GM23338 (cell line): ENCODE data around the gene CCDC30. TPM values are rescaled to one million over a fixed set of nuclear protein-coding genes. Genes with fewer than 3 reads are reported as not detected.
A peak's percentile ranks its signal among the peaks of the same experiment; 100 is the strongest.
"Not testable (repeated sequence)": the region's sequence is repeated elsewhere in the genome, so short reads cannot be mapped to it uniquely, and the experiment has no call there.

ENCODE experiments used
- ATAC-seq: fragments of 200-7000 bp; cut with Tn5 transposase; 3 replicates; pipeline ENCODE4 v1.9.1; 2020
- DNase-seq: peaks from one replicate; pipeline ENCODE4 v3.0.0-alpha.2; 2015; ENCODE audit warnings: low spot score
- H2AFZ ChIP-seq: fragments of 200-600 bp; sonication (generic); 2 replicates; pipeline ENCODE4 v1.8.0; 2016; ENCODE audit warnings: antibody characterized with exemption, mild to moderate bottlenecking, moderate library complexity
- H3F3A ChIP-seq: fragments of 200-600 bp; sonication (generic); replicated peaks from 2 replicates; pipeline ENCODE4 v1.8.0; 2017; ENCODE audit warnings: antibody characterized with exemption, mixed run types, low read depth
- H3K27ac ChIP-seq: fragments of 200-600 bp; sonication (generic); 2 replicates; pipeline ENCODE4 v1.6.1; 2016; ENCODE audit warnings: low read depth
- H3K27me3 ChIP-seq: fragments of 200-600 bp; sonication (generic); 2 replicates; pipeline ENCODE4 v1.8.0; 2016; ENCODE audit warnings: mild to moderate bottlenecking, mixed run types, moderate library complexity; ENCODE audit not compliant: insufficient read depth
- H3K36me3 ChIP-seq: fragments of 200-600 bp; sonication (generic); 2 replicates; pipeline ENCODE4 v1.8.0; 2016; ENCODE audit warnings: mild to moderate bottlenecking; ENCODE audit not compliant: insufficient read depth
- H3K4me1 ChIP-seq: fragments of 200-600 bp; sonication (generic); 2 replicates; pipeline ENCODE4 v1.8.0; 2016; ENCODE audit warnings: mild to moderate bottlenecking, moderate library complexity; ENCODE audit not compliant: insufficient read depth
- H3K4me2 ChIP-seq: fragments of 200-600 bp; sonication (generic); 2 replicates; pipeline ENCODE4 v1.7.1; 2017; ENCODE audit warnings: mixed run types
- H3K4me3 ChIP-seq: fragments of 200-600 bp; sonication (generic); 2 replicates; pipeline ENCODE4 v1.6.1; 2016; ENCODE audit warnings: mixed run types
- H3K79me2 ChIP-seq: fragments of 200-600 bp; sonication (generic); replicated peaks from 2 replicates; pipeline ENCODE4 v1.8.0; 2017; ENCODE audit warnings: mild to moderate bottlenecking; ENCODE audit not compliant: insufficient read depth
- H3K9me2 ChIP-seq: fragments of 200-600 bp; sonication (generic); 2 replicates; pipeline ENCODE4 v1.8.0; 2017; ENCODE audit not compliant: insufficient read depth
- H4K20me1 ChIP-seq: fragments of 200-600 bp; sonication (generic); replicated peaks from 2 replicates; pipeline ENCODE4 v1.8.0; 2017; ENCODE audit warnings: mild to moderate bottlenecking; ENCODE audit not compliant: insufficient read depth
- H3K27ac Mint-ChIP-seq: 2 replicates; pipeline ENCODE4 v1.8.0; 2020; ENCODE audit warnings: inconsistent platforms, mild to moderate bottlenecking, moderate library complexity, mixed read lengths
- H3K27me3 Mint-ChIP-seq: 3 replicates; pipeline ENCODE4 v1.8.0; 2022; ENCODE audit warnings: low read depth, mild to moderate bottlenecking, moderate library complexity, mixed read lengths, inconsistent platforms; ENCODE audit not compliant: insufficient read depth, poor library complexity
- H3K36me3 Mint-ChIP-seq: 3 replicates; pipeline ENCODE4 v1.8.0; 2021; ENCODE audit warnings: low read depth, mild to moderate bottlenecking, inconsistent platforms, moderate library complexity, mixed read lengths
- H3K4me1 Mint-ChIP-seq: 3 replicates; pipeline ENCODE4 v1.8.0; 2020; ENCODE audit warnings: mild to moderate bottlenecking, inconsistent platforms, mixed read lengths
- H3K4me3 Mint-ChIP-seq: 3 replicates; pipeline ENCODE4 v1.8.0; 2021; ENCODE audit warnings: moderate library complexity, mild to moderate bottlenecking, inconsistent platforms, mixed read lengths
- H3K9me3 Mint-ChIP-seq: 3 replicates; pipeline ENCODE4 v1.8.0; 2020; ENCODE audit warnings: moderate library complexity, mild to moderate bottlenecking, inconsistent platforms, mixed read lengths
- EZH2phosphoT487 ChIP-seq: fragments of 200-600 bp; sonication (generic); IDR thresholded peaks from one replicate; pipeline ENCODE4 v1.8.1; 2018; ENCODE audit warnings: antibody characterized with exemption; ENCODE audit not compliant: unreplicated experiment
- NANOG ChIP-seq: IDR thresholded peaks from 2 replicates; pipeline ENCODE4 v1.6.1; 2016; ENCODE audit warnings: antibody characterized with exemption, borderline replicate concordance
- POLR2AphosphoS5 ChIP-seq: IDR thresholded peaks from 2 replicates; pipeline ENCODE4 v1.6.1; 2016; ENCODE audit warnings: antibody characterized with exemption, low read depth
- STAT1 ChIP-seq: IDR thresholded peaks from one replicate; pipeline ENCODE4 v1.6.1; 2016; ENCODE audit warnings: antibody characterized with exemption; ENCODE audit not compliant: unreplicated experiment
- ZNF114 ChIP-seq: fragments of 250-450 bp; sonication (Bioruptor Pico); IDR thresholded peaks from 2 replicates; pipeline ENCODE4 v1.5.0; 2020; ENCODE audit warnings: mild to moderate bottlenecking, moderate library complexity
- polyA plus RNA-seq: library from polyadenylated mRNA; unstranded; fragments of >200 nt; fragmentation: Nextera tagmentation; extraction: Ambion mirVana; gene quantifications from 2 replicates; pipeline ENCODE4 v1.2.1, GENCODE V29; 2016
- total RNA-seq: library from RNA; depleted of rRNA; stranded (reverse); fragments of >200 nt; shearing (Covaris generic); gene quantifications from 2 replicates; pipeline ENCODE4 v1.2.3, GENCODE V29; 2014
- TF ChIP-seq, protein P1 (sequence below): IDR thresholded peaks from one replicate; pipeline ENCODE4 v1.6.1; 2018; ENCODE audit warnings: antibody characterized with exemption; ENCODE audit not compliant: unreplicated experiment
- TF ChIP-seq, protein P2 (sequence below): IDR thresholded peaks from 2 replicates; pipeline ENCODE4 v1.6.1; 2016; ENCODE audit warnings: antibody characterized with exemption
- TF ChIP-seq, protein P3 (sequence below), 2 experiments: fragments of 200-600 bp in 1 of 2; sonication (generic) in 1 of 2; conservative IDR thresholded peaks; 2 replicates each; pipeline versions ENCODE4 v1.5.1 to v1.6.1; 2016 to 2017; ENCODE audit warnings: antibody characterized with exemption in 2 of 2, low read depth in 2 of 2, mild to moderate bottlenecking in 2 of 2, moderate library complexity in 1 of 2

CCDC30 gene
- total and polyA plus RNA-seq, 2 experiments from 2014 or later = 0.56 to 1.8 TPM

DNA sequence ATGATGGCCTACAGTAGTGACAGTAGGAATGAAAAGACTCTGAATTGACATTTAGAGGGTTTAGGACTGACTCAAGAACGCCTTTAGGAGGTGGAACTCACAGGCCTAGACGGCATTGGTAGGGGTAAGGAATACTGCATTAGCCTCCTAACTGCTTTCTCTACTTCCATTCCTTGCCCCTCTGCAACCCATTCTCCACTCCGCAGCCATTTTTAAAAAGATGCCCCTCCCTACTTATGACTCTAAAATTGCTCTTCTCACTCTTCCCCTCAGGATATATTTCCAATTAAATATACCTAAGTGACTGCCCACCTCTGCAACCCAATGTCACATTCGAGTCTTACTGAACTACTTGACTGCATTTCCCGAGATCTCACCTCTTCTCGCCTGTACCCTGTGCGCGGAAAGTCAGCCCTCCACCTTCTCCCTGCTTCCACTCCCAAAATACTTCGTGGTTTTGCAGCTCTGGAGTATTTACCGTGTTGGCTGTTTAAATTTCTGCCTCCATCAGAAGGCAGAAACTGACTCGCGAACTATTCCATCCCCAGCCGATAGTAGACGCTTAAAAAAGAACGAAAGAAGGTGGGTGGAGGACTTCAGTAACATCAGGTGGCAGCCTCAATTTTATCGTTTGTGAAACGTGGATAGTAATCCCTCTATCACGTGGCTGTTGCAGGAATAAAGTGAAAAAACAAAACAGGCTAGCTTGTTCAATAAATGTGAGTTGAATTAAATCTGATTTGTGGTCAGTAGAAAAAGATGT, 218.0 kb downstream of the CCDC30 start (continued):
- TF ChIP-seq, protein P1, sequence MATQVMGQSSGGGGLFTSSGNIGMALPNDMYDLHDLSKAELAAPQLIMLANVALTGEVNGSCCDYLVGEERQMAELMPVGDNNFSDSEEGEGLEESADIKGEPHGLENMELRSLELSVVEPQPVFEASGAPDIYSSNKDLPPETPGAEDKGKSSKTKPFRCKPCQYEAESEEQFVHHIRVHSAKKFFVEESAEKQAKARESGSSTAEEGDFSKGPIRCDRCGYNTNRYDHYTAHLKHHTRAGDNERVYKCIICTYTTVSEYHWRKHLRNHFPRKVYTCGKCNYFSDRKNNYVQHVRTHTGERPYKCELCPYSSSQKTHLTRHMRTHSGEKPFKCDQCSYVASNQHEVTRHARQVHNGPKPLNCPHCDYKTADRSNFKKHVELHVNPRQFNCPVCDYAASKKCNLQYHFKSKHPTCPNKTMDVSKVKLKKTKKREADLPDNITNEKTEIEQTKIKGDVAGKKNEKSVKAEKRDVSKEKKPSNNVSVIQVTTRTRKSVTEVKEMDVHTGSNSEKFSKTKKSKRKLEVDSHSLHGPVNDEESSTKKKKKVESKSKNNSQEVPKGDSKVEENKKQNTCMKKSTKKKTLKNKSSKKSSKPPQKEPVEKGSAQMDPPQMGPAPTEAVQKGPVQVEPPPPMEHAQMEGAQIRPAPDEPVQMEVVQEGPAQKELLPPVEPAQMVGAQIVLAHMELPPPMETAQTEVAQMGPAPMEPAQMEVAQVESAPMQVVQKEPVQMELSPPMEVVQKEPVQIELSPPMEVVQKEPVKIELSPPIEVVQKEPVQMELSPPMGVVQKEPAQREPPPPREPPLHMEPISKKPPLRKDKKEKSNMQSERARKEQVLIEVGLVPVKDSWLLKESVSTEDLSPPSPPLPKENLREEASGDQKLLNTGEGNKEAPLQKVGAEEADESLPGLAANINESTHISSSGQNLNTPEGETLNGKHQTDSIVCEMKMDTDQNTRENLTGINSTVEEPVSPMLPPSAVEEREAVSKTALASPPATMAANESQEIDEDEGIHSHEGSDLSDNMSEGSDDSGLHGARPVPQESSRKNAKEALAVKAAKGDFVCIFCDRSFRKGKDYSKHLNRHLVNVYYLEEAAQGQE = no peak
- TF ChIP-seq ZNF114 (CRISPR knock-in tag) (no peak), NANOG (no peak), POLR2AphosphoS5 (no peak), STAT1 (no peak)
- TF ChIP-seq, protein P2, sequence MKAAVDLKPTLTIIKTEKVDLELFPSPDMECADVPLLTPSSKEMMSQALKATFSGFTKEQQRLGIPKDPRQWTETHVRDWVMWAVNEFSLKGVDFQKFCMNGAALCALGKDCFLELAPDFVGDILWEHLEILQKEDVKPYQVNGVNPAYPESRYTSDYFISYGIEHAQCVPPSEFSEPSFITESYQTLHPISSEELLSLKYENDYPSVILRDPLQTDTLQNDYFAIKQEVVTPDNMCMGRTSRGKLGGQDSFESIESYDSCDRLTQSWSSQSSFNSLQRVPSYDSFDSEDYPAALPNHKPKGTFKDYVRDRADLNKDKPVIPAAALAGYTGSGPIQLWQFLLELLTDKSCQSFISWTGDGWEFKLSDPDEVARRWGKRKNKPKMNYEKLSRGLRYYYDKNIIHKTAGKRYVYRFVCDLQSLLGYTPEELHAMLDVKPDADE = no peak
- TF ChIP-seq, protein P3, sequence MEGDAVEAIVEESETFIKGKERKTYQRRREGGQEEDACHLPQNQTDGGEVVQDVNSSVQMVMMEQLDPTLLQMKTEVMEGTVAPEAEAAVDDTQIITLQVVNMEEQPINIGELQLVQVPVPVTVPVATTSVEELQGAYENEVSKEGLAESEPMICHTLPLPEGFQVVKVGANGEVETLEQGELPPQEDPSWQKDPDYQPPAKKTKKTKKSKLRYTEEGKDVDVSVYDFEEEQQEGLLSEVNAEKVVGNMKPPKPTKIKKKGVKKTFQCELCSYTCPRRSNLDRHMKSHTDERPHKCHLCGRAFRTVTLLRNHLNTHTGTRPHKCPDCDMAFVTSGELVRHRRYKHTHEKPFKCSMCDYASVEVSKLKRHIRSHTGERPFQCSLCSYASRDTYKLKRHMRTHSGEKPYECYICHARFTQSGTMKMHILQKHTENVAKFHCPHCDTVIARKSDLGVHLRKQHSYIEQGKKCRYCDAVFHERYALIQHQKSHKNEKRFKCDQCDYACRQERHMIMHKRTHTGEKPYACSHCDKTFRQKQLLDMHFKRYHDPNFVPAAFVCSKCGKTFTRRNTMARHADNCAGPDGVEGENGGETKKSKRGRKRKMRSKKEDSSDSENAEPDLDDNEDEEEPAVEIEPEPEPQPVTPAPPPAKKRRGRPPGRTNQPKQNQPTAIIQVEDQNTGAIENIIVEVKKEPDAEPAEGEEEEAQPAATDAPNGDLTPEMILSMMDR (conservative IDR thresholded peaks at IDR 0.05; ENCODE audit: low read depth in 2 of 2) = no peak

DNA sequence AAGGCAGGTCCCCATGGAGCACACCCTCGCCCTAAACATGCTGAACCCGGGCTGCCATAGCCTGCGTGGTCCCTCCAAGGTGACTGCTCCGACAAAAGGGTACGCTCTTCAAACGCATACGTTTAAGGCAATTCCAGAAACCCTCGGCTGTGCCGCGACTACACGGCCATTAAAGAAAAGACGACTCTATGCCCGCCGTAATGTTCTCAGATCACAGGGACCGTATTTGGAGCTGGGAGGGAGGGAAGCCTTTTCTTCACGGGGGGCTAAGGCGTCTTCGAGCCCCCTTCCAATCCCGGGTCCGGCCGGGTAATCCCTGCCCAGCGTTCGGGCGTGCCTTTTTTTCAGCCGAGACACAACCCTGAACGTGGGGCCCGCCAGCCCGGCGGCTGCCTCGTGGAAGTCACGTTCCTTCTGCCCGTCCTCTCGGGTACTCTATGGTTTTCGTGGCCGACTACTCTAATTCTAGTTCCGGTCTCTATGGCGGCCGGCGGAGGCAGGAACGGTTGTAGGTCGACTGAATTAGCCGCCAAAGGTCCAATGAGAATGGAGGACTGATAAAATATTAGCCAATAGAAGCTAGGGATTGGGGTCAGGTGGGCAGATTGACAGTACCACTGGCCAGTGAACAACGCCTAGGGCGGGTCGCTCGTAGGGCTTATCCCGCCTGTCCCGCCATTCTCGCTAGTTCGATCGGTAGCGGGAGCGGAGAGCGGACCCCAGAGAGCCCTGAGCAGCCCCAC, 218.8 kb downstream of the CCDC30 start, which contains the start of gene YBX1:
Gene YBX1, plus strand, starts transcription at position 678 of the 743 bp plus-strand sequence. CDS start 148 bp downstream, outside the sequence.
- peaks cover 33% of the 10 kb centered on the region for H3K4me1 Mint-ChIP-seq
- Histone ChIP-seq H3F3A (0 out of 2 replicates have a peak, but pooled peaks cover 3% of the 10 kb centered on the region), H3K4me3 (peak within 1 kb of the TSS; percentile 85), H3K36me3 (peaks cover 11% of the 10 kb centered on the region), H3K4me1 (peaks cover 28% of the 10 kb centered on the region), H3K27ac (peak within 1 kb of the TSS; percentile 84; the same call in 1 of the 2 replicates), H2AFZ (peak within 1 kb of the TSS; percentile 30), H3K4me2 (peak within 1 kb of the TSS; percentile 98), H3K27me3 (no peaks in the 10 kb centered on the region), H3K9me2 (no peaks in the 10 kb centered on the region), H4K20me1 (peaks cover 39% of the 10 kb centered on the region), H3K79me2 (peaks cover 56% of the 10 kb centered on the region)
- DNase-seq (peak; percentile 99), ATAC-seq (peak; percentile 91)
- no peak for TF ChIP-seq EZH2phosphoT487
- peak; percentile 78 for TF ChIP-seq POLR2AphosphoS5
- TF ChIP-seq, protein P2 = peak; percentile 40; the same call in 1 of the 2 replicates
- peak within 1 kb of the TSS; percentile 95 for H3K4me3 Mint-ChIP-seq
- peaks cover 12% of the 10 kb centered on the region for H3K27me3 Mint-ChIP-seq
- peaks cover 40% of the 10 kb centered on the region for H3K36me3 Mint-ChIP-seq
- peaks cover 3% of the 10 kb centered on the region; the same call in 2 of the 3 replicates for H3K9me3 Mint-ChIP-seq
- peak within 1 kb of the TSS; percentile 98 for H3K27ac Mint-ChIP-seq

DNA sequence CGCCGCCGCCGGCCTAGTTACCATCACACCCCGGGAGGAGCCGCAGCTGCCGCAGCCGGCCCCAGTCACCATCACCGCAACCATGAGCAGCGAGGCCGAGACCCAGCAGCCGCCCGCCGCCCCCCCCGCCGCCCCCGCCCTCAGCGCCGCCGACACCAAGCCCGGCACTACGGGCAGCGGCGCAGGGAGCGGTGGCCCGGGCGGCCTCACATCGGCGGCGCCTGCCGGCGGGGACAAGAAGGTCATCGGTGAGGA, 219.3 kb downstream of the CCDC30 start:
- Histone ChIP-seq H3K4me3 (peak overlapping the region; percentile 85; the same call in 1 of the 2 replicates), H4K20me1 (peaks cover 44% of the 10 kb centered on the region), H3K4me1 (peaks cover 28% of the 10 kb centered on the region), H3K79me2 (peaks cover 61% of the 10 kb centered on the region), H3K36me3 (peaks cover 11% of the 10 kb centered on the region)
- Mint-ChIP-seq H3K27ac (peak overlapping the region; percentile 98), H3K4me3 (peak overlapping the region; percentile 94), H3K36me3 (peaks cover 45% of the 10 kb centered on the region), H3K4me1 (peaks cover 36% of the 10 kb centered on the region), H3K27me3 (peaks cover 12% of the 10 kb centered on the region)
- not testable (repeated sequence) for H3K27me3 ChIP-seq, H3K9me2 ChIP-seq, H3K9me3 Mint-ChIP-seq, H3F3A ChIP-seq, H3K4me2 ChIP-seq, DNase-seq, ATAC-seq, H3K27ac ChIP-seq, H2AFZ ChIP-seq
